KMS-11 (cell line): ENCODE data around the gene KNOP1.
"Not testable (repeated sequence)": the region's sequence is repeated elsewhere in the genome, so short reads cannot be mapped to it uniquely, and the experiment has no call there.

Experiments
- H2AFZ ChIP-seq: fragments of 200-600 bp; sonication (generic); 2 replicates; pipeline ENCODE4 v1.6.1; 2016; ENCODE audit warnings: antibody characterized with exemption, mixed run types, low read depth
- H3K27ac ChIP-seq: fragments of 200-600 bp; sonication (generic); 2 replicates; pipeline ENCODE4 v1.6.1; 2016; ENCODE audit warnings: mild to moderate bottlenecking, mixed run types
- H3K27me3 ChIP-seq: fragments of 200-600 bp; sonication (generic); 2 replicates; pipeline ENCODE4 v1.6.1; 2017; ENCODE audit warnings: mild to moderate bottlenecking, low read depth, mixed run types, moderate library complexity; ENCODE audit not compliant: insufficient read depth
- H3K36me3 ChIP-seq: fragments of 200-600 bp; sonication (generic); 2 replicates; pipeline ENCODE4 v1.6.1; 2017; ENCODE audit warnings: mild to moderate bottlenecking, mixed run types; ENCODE audit not compliant: insufficient read depth
- H3K4me1 ChIP-seq: fragments of 200-600 bp; sonication (generic); 2 replicates; pipeline ENCODE4 v1.6.1; 2016; ENCODE audit warnings: mild to moderate bottlenecking, low read depth, mixed run types; ENCODE audit not compliant: poor library complexity, severe bottlenecking
- H3K4me2 ChIP-seq: fragments of 200-600 bp; sonication (generic); 2 replicates; pipeline ENCODE4 v1.7.0; 2016; ENCODE audit warnings: mild to moderate bottlenecking, mixed run types
- H3K4me3 ChIP-seq: fragments of 200-600 bp; sonication (generic); IDR thresholded peaks from 2 replicates; pipeline ENCODE4 v1.6.1; 2017; ENCODE audit warnings: low read depth, low read length, mixed read lengths; ENCODE audit not compliant: insufficient read depth
- H3K79me2 ChIP-seq: fragments of 200-600 bp; sonication (generic); 2 replicates; pipeline ENCODE4 v1.6.1; 2016; ENCODE audit warnings: low read depth, mixed run types; ENCODE audit not compliant: insufficient read depth
- H3K9ac ChIP-seq: fragments of 200-600 bp; sonication (generic); 2 replicates; pipeline ENCODE4 v1.6.1; 2016; ENCODE audit warnings: mild to moderate bottlenecking, mixed run types
- H4K20me1 ChIP-seq: fragments of 200-600 bp; sonication (generic); 2 replicates; pipeline ENCODE4 v1.6.1; 2016; ENCODE audit warnings: mild to moderate bottlenecking, mixed run types; ENCODE audit not compliant: insufficient read depth
- TF ChIP-seq, protein P1 (sequence below): fragments of 200-600 bp; sonication (generic); conservative IDR thresholded peaks from 2 replicates; pipeline ENCODE4 v1.6.1; 2017; ENCODE audit warnings: low read depth, mild to moderate bottlenecking, antibody characterized with exemption, low read length, moderate library complexity, mixed read lengths

Gene KNOP1

DNA sequence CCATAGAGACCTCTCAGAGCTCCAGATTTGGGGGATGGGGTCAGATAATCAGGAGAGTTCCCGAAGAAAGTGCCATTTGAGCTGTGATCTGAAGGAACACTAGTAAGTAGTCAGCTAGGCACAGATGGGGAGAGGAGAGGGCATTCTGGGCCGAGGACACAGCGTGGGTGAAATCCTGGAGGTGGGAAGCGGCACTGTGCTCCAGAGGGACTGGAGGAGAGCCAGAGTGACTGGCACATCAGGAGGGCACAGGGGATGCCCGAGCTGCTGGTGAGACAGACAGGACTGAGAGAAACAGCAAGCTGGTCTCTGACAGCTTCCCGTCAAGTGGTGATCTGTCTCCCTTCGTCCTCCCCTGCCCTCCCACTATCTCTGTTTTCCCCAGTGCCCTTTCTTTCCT is 40.6 kb downstream of the KNOP1 start:
- Histone ChIP-seq H2AFZ (no peak overlapping the region), H3K4me2 (no peak overlapping the region), H3K9ac (no peak overlapping the region), H3K27me3 (no peaks in the 10 kb centered on the region), H3K36me3 (no peaks in the 10 kb centered on the region), H3K79me2 (no peaks in the 10 kb centered on the region), H3K4me3 (no peak overlapping the region), H3K4me1 (no peaks in the 10 kb centered on the region), H3K27ac (no peak overlapping the region), H4K20me1 (no peaks in the 10 kb centered on the region)
- TF ChIP-seq, protein P1, sequence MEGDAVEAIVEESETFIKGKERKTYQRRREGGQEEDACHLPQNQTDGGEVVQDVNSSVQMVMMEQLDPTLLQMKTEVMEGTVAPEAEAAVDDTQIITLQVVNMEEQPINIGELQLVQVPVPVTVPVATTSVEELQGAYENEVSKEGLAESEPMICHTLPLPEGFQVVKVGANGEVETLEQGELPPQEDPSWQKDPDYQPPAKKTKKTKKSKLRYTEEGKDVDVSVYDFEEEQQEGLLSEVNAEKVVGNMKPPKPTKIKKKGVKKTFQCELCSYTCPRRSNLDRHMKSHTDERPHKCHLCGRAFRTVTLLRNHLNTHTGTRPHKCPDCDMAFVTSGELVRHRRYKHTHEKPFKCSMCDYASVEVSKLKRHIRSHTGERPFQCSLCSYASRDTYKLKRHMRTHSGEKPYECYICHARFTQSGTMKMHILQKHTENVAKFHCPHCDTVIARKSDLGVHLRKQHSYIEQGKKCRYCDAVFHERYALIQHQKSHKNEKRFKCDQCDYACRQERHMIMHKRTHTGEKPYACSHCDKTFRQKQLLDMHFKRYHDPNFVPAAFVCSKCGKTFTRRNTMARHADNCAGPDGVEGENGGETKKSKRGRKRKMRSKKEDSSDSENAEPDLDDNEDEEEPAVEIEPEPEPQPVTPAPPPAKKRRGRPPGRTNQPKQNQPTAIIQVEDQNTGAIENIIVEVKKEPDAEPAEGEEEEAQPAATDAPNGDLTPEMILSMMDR, result no peak

DNA sequence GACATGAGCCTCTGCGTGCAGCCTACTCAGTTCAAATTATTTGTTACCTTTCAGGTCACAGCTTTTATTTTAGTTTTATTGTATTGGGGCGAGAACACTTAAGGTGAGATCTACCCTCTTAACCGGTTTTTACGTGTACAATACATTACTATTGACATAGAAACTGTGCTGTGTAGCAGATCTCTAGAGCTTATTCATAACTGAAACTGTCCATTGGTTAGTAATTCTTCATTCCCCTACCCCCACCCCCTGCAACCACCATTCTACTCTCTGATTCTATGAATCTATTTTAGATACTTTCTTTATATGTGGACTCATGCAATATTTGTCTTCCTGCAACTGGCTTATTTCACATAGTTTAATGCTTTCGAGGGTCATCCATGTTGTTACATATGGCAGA is 43.5 kb downstream of the KNOP1 start:
- Histone ChIP-seq H3K4me2 (no peak overlapping the region), H3K36me3 (no peaks in the 10 kb centered on the region), H3K9ac (no peak overlapping the region), H3K79me2 (no peaks in the 10 kb centered on the region), H2AFZ (no peak overlapping the region), H3K27ac (no peak overlapping the region), H3K4me1 (no peaks in the 10 kb centered on the region), H3K4me3 (no peak overlapping the region), H3K27me3 (no peaks in the 10 kb centered on the region), H4K20me1 (no peaks in the 10 kb centered on the region)
- TF ChIP-seq, protein P1, result no peak

DNA sequence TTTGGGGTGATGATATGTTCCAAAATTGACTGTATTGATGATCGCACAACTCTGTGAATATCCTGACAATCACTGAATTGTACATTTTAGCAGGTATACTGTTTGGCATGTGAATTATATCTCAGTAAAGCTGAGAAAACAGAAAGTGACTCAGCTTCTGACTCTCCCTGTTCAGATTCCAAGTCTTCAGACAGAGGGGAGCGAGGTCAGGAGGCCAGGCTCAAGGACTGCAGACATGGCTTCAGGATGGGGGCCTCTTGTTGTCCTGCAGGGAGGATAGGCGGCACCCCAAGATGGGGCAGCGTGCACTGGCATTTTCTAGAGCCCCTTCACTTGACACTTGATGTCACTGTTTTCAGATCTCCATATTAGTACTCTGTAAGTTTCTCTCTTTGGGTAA is 45.6 kb downstream of the KNOP1 start:
- TF ChIP-seq, protein P1, result no peak

DNA sequence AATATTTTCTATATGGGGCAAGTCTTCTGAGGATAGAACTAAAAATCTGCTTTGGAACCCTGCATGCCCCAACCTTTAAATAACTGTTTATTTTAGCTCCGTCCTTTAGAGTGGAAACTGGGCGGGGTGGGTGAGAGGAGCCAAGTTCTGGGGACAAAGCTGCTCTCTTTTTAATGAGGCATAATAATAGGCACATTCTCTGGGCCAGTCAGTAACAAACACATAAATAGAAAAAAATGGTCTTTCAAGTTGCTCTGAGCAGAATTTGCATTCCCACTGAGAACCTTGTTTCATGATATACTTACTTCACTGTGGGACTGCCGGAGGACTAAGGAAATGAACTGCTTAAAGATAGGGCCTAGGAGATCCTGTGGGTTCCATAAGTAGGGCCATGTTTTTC is 51.5 kb downstream of the KNOP1 start:
- H3K9ac ChIP-seq, result no peak overlapping the region
- TF ChIP-seq, protein P1, result no peak

More for the DNA sequence above, 45.6 kb downstream of the KNOP1 start:
- Histone ChIP-seq H3K4me3 (no peak overlapping the region), H3K36me3 (no peaks in the 10 kb centered on the region), H3K79me2 (no peaks in the 10 kb centered on the region), H4K20me1 (no peaks in the 10 kb centered on the region), H3K4me1 (no peaks in the 10 kb centered on the region), H3K27ac (no peak overlapping the region), H3K4me2 (no peak overlapping the region), H3K27me3 (no peaks in the 10 kb centered on the region), H2AFZ (no peak overlapping the region), H3K9ac (no peak overlapping the region)

DNA sequence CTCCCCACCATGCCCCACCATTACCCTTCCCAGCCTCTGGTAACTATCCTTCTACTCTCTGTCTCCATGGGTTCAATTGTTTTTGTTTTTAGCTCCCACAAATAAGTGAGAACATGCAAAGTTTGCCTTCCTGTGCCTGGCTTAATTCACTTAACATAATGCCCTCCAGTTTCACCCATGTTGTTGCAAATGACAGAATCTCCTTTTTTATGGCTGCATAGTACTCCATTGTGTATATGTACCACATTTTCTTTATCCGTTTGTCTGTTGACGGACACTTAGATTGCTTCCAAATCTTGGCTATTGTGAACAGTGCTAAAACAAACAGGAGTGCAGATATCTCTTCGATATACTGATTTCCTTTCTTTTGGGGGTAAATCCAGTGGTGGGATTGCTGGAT is 52.7 kb downstream of the KNOP1 start:
- not testable (repeated sequence) for H3K4me2 ChIP-seq, H3K27me3 ChIP-seq, H4K20me1 ChIP-seq, H2AFZ ChIP-seq, H3K79me2 ChIP-seq, H3K36me3 ChIP-seq, H3K4me3 ChIP-seq, H3K27ac ChIP-seq, H3K4me1 ChIP-seq, H3K9ac ChIP-seq

More for the DNA sequence above, 51.5 kb downstream of the KNOP1 start:
- Histone ChIP-seq H3K79me2 (no peaks in the 10 kb centered on the region), H3K4me3 (no peak overlapping the region), H2AFZ (no peak overlapping the region), H4K20me1 (no peaks in the 10 kb centered on the region), H3K4me1 (no peaks in the 10 kb centered on the region), H3K27ac (no peak overlapping the region), H3K36me3 (no peaks in the 10 kb centered on the region), H3K4me2 (no peak overlapping the region), H3K27me3 (no peaks in the 10 kb centered on the region)
